Calu3 (cell line): ENCODE measurements around the gene PPP2R5B. TPM values are rescaled to one million over a fixed set of nuclear protein-coding genes. Genes with fewer than 3 reads are reported as not detected.

Experiments
- BruUV-seq: library from RNA; stranded (reverse); fragments of 400-500 nt; replicated peaks from 2 replicates; lab custom pipeline; 2021; lab: Mats Ljungman, UMichigan
- CTCF ChIA-PET: fragments of 300-600 bp; sonication (Branson Sonifier 250); formaldehyde crosslinking; loops from one replicate; lab custom pipeline; 2022; ENCODE audit warnings: antibody characterized with exemption; lab: Charles Lee
- DNase-seq: peaks from one replicate; pipeline ENCODE4 v3.0.0; 2022
- H3K27ac Mint-ChIP-seq: one replicate; pipeline ENCODE4 v1.8.0; 2022; ENCODE audit warnings: mixed read lengths; ENCODE audit not compliant: unreplicated experiment
- H3K27me3 Mint-ChIP-seq: one replicate; pipeline ENCODE4 v1.8.0; 2022; ENCODE audit warnings: mixed read lengths; ENCODE audit not compliant: unreplicated experiment
- H3K36me3 Mint-ChIP-seq: one replicate; pipeline ENCODE4 v1.8.0; 2022; ENCODE audit warnings: mild to moderate bottlenecking, moderate library complexity, mixed read lengths; ENCODE audit not compliant: insufficient read depth, unreplicated experiment
- H3K4me1 Mint-ChIP-seq: one replicate; pipeline ENCODE4 v1.8.0; 2022; ENCODE audit warnings: mild to moderate bottlenecking, low read depth, mixed read lengths; ENCODE audit not compliant: unreplicated experiment
- H3K4me3 Mint-ChIP-seq: one replicate; pipeline ENCODE4 v1.8.0; 2022; ENCODE audit warnings: mild to moderate bottlenecking, low read depth, moderate library complexity, mixed read lengths; ENCODE audit not compliant: unreplicated experiment
- H3K9me3 Mint-ChIP-seq: one replicate; pipeline ENCODE4 v1.8.0; 2022; ENCODE audit warnings: low read depth, mixed read lengths; ENCODE audit not compliant: unreplicated experiment
- intact Hi-C: fragments of 100-400 bp; cut with micrococcal nuclease; formaldehyde crosslinking; loops from one replicate; pipeline ENCODE4 v1.10.0; 2022; ENCODE audit not compliant: unreplicated experiment
- total RNA-seq: library from RNA; stranded (reverse); gene quantifications from 2 replicates; pipeline ENCODE4 v1.2.3, GENCODE V29; 2022
- TF ChIP-seq, protein P1 (sequence below): fragments of 200-600 bp; IDR thresholded peaks from one replicate; pipeline ENCODE4 v1.8.0; 2022; ENCODE audit warnings: antibody characterized with exemption; ENCODE audit not compliant: unreplicated experiment

The PPP2R5B gene
- total RNA-seq, 1 experiment from 2014 or later: 12.2 TPM

DNA sequence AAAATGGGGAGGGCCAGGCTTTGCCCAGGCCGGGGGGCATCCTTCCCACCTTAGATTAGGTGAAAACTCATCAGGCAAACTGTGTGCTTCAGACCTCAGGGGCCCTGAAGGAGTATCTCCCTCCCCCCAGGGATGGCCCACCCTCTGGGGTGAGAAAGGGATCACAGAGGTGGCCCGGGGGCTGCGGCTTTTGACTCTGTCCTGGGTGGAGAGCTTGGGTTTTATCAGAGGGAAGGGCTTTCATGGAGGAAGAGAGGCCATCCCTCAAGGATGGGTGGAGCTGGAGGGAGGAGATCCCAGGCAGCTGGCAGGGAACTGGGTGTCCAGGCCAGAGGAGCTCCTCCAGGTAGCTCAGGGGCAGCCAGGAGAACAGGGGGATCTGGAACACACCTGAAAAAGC lies 3.1 kb upstream of the PPP2R5B start:
- intact Hi-C loops: no loop called here
- H3K27ac Mint-ChIP-seq: no peak overlapping the region
- no peaks in the 10 kb centered on the region for H3K27me3 Mint-ChIP-seq
- CTCF ChIA-PET: interaction anchor here (0.6 kb wide), 1 partner anchor 109 kb away, joined by 4 read pairs; no protein-coding TSS in a partner anchor
- H3K4me1 Mint-ChIP-seq: peaks cover 8% of the 10 kb centered on the region
- H3K36me3 Mint-ChIP-seq: peaks cover 37% of the 10 kb centered on the region
- H3K9me3 Mint-ChIP-seq: no peaks in the 10 kb centered on the region
- no TSS peak for BruUV-seq
- H3K4me3 Mint-ChIP-seq: no peak overlapping the region
- no peak for DNase-seq
- TF ChIP-seq, protein P1, sequence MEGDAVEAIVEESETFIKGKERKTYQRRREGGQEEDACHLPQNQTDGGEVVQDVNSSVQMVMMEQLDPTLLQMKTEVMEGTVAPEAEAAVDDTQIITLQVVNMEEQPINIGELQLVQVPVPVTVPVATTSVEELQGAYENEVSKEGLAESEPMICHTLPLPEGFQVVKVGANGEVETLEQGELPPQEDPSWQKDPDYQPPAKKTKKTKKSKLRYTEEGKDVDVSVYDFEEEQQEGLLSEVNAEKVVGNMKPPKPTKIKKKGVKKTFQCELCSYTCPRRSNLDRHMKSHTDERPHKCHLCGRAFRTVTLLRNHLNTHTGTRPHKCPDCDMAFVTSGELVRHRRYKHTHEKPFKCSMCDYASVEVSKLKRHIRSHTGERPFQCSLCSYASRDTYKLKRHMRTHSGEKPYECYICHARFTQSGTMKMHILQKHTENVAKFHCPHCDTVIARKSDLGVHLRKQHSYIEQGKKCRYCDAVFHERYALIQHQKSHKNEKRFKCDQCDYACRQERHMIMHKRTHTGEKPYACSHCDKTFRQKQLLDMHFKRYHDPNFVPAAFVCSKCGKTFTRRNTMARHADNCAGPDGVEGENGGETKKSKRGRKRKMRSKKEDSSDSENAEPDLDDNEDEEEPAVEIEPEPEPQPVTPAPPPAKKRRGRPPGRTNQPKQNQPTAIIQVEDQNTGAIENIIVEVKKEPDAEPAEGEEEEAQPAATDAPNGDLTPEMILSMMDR: no peak

DNA sequence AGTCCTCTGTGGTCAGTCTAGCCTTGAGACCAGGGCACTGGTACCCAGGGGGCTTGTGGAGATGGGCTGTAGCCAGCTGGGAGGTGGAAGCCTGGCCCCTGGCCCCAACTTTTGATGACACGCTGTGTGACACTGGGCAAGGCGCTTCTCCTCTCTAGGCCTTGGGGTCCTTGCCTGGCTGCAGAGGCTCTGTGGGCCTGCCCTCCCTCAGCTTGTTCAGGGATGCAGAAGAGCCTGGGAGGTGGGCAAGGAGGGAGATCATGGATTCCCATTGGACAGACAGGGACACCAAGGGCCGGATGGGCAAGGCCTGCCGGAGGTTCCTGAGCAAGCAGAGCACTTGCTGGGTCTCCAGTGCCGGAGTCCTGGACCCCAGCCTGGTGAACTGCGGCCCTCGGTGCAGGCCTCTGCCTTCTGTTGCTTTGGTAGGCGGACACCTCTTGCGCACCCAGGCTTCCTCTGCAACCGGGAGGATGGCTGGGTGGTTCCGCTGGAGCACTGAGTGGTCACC lies 1.3 kb upstream of the PPP2R5B start:
- no peak overlapping the region for H3K4me3 Mint-ChIP-seq
- CTCF ChIA-PET: interaction anchor here (0.6 to 1.5 kb wide), 2 partner anchors 46 to 74 kb away, joined by 5 to 6 read pairs; partner anchors contain the start of gene BATF2
- intact Hi-C loops: no loop called here
- no TSS peak for BruUV-seq
- no peaks in the 10 kb centered on the region for H3K27me3 Mint-ChIP-seq
- DNase-seq: no peak
- H3K36me3 Mint-ChIP-seq: peaks cover 20% of the 10 kb centered on the region
- H3K4me1 Mint-ChIP-seq: peaks cover 8% of the 10 kb centered on the region
- no peaks in the 10 kb centered on the region for H3K9me3 Mint-ChIP-seq
- TF ChIP-seq, protein P1: no peak
- H3K27ac Mint-ChIP-seq: no peak overlapping the region

DNA sequence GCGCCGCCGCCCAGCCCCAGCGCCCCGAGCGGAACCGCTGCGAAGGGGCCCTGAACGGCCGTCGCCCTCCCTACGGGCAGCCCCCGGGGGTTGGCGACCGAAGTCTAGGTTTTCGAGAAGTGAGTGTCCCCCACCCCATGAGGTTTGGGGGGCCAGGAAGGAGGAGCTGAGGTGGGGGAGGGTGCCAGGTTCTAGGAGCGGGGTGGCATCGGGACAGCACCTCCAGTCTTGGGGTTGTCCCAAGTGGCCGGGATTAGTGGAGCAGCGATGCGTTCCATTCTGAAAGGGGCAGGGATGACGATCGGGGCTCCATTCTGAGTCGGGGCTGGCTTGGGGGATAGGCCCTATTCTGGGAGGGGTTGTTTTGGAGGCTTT lies 408 bp downstream of the PPP2R5B start:
- no peaks in the 10 kb centered on the region for H3K27me3 Mint-ChIP-seq
- H3K27ac Mint-ChIP-seq: peak overlapping the region; percentile 17
- H3K36me3 Mint-ChIP-seq: peaks cover 20% of the 10 kb centered on the region
- H3K9me3 Mint-ChIP-seq: no peaks in the 10 kb centered on the region
- intact Hi-C loops: no loop called here
- BruUV-seq: no TSS peak
- H3K4me1 Mint-ChIP-seq: peaks cover 8% of the 10 kb centered on the region
- TF ChIP-seq, protein P1: no peak
- peak overlapping the region; percentile 84 for H3K4me3 Mint-ChIP-seq
- CTCF ChIA-PET: interaction anchor here (1.5 kb wide), 1 partner anchor 72 kb away, joined by 5 read pairs; the partner anchor contains the start of gene BATF2
- no peak for DNase-seq

DNA sequence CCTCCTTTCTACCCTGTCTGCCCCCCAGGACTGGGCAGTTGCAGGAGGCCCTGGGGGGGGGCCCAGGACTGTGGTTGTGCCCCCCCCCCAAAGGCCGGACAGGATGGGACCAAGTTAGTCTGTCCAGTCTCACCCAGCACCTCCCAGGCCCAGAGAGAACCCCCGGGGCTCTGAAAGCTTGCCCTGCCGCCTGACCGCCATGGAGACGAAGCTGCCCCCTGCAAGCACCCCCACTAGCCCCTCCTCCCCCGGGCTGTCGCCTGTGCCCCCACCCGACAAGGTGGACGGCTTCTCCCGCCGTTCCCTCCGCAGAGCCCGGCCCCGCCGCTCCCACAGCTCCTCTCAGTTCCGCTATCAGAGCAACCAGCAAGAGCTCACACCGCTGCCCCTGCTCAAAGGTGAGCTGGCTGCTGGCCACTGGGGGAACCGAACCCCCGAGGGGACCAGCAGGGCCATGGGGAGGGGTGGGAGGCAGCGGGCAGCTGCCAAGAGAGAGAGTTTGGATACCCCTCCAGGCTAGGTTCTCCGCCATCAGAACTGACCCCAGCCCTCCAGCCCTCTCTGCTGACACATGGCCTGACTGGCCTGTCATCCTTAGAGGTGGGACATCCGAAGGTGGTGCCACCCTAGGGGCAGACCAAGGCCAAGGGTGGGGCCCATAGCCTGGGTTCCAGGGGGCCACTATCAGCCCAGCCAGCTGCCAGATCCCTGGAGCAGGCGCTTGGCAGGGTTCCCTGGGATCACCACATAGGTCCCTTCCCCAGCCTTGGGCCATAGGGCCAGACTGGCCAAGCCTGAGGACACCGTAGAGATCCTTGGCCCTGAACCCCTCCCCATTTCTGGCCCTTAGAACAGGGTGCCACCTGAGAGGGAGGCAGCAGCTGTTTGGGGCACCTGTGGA lies 1.3 kb downstream of the PPP2R5B start:
- TF ChIP-seq, protein P1: no peak
- H3K36me3 Mint-ChIP-seq: peaks cover 20% of the 10 kb centered on the region
- H3K27me3 Mint-ChIP-seq: no peaks in the 10 kb centered on the region
- H3K9me3 Mint-ChIP-seq: no peaks in the 10 kb centered on the region
- no peak for DNase-seq
- peaks cover 8% of the 10 kb centered on the region for H3K4me1 Mint-ChIP-seq
- intact Hi-C loops: no loop called here
- peak overlapping the region; percentile 84 for H3K4me3 Mint-ChIP-seq
- CTCF ChIA-PET: interaction anchor here (0.6 kb wide), 1 partner anchor 67 kb away, joined by 3 read pairs; no protein-coding TSS in a partner anchor
- peak overlapping the region; percentile 17 for H3K27ac Mint-ChIP-seq
- no TSS peak for BruUV-seq
